ENCODE results near the gene PTPRN2. TPM values are rescaled to one million over a fixed set of nuclear protein-coding genes. Genes with fewer than 3 reads are reported as not detected.

Gene PTPRN2
- total RNA-seq, 1 experiment from 2014 or later = 0.16 TPM

DNA sequence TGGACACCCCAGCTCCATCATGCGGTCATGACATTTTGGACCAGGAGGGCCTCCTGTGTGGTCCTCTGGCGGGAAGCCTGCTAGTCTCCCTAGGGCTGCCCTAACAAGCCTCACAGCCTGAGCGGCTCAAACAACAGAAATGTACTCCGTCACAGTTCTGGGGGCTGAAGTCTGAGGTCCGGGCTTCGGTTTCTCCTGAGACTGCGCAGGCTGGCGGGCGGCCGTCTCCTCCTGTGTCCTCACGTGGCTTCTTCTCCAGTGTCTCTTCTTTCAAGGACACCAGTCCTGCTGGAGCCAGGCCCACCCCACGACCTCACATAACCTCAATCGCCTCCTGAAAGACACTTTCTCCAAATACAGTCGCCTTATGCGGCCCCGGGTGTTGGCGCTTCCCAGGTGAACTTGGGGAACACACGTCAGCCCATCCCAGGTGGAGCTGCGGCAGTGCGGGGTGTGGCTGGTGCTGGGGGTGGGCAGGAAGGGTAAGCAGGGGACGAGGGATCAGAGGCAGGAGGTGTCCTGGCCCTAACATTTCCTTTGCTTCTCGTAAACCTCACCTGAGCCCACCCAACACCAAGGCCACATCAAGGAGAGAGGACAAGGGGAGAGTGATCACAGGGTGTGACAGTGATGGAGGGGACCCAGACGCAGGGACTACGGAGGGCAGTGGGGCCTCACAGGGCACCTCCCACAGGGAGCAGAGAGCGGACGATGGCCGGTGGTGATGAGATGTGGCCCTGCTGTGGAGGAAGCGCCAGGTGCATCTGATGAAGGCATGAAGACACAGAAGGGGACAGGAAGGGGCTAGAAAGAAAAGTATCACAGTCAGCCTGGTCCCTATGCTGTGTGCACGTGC is 580.6 kb downstream of the PTPRN2 start:
- in situ Hi-C loops (cut with HindIII; ENCODE audit: low pct_unique_long_range_greater_than_20kb, low sequenced_read_pairs) = no loop called here
- no peak for DNase-seq (ENCODE audit: low read depth, low spot score)

DNA sequence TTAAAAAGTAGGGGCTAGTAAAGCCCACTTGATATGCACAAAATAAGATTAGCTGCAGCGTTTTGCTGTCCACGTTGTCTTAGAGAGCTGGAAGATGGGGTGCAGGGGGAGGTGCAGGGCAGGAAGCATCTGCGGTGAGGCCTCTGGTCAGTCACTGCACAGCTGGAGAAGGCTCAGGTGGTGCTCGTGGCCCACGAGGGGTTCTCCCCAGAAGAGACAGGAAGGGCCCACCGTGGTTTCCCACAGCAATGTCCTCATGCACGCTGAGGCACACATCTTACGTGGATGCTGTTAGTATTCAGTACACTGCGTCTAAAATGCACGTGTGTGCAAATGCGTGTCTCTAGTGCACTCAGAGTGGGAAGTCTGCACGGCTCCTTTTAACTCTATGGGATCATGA is 582.1 kb downstream of the PTPRN2 start:
- in situ Hi-C loops (cut with HindIII; ENCODE audit: low pct_unique_long_range_greater_than_20kb, low sequenced_read_pairs) = no loop called here
- no peak for DNase-seq (ENCODE audit: low read depth, low spot score)

- DNase-seq (ENCODE audit: low read depth, low spot score) = no peak
- in situ Hi-C loops (cut with HindIII; ENCODE audit: low pct_unique_long_range_greater_than_20kb, low sequenced_read_pairs) = no loop called here
Observed at GRCh38 chr7:158004123-158004490, 583.5 kb downstream of the PTPRN2 start.

DNA sequence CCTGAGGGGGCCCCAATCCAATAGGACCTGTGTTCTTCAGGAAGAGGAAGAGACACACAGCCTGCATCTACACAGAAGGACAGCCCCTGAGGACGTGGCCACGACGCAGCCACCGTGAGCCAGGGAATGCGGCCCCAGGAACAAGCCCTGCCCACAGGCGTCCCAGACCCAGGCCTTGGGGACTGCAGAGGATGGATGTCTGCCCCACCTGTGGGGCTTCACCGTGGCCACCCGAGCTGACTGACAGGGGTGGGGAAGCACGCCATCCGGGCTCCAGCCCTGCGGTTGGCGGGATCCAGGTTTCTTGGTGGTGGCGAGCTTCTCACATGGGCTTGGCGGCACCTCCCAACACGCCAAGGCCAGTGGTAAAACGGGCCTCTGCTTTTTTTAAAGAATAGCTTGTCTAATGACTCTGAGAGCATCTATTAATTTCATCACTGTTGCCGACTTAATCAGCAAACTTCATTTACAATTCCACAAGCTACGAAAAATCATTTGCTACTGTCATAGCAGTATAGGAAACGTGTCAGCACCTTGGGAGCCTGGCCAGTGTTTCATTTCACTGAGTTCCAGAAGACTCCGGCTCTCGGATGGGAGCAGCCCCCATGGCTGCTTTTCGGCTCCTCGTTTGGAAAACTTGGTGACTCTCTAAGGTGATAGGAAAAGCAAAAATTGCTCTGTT is 584.0 kb downstream of the PTPRN2 start:
- DNase-seq (ENCODE audit: low read depth, low spot score) = no peak
- in situ Hi-C loops (cut with HindIII; ENCODE audit: low pct_unique_long_range_greater_than_20kb, low sequenced_read_pairs) = no loop called here

DNA sequence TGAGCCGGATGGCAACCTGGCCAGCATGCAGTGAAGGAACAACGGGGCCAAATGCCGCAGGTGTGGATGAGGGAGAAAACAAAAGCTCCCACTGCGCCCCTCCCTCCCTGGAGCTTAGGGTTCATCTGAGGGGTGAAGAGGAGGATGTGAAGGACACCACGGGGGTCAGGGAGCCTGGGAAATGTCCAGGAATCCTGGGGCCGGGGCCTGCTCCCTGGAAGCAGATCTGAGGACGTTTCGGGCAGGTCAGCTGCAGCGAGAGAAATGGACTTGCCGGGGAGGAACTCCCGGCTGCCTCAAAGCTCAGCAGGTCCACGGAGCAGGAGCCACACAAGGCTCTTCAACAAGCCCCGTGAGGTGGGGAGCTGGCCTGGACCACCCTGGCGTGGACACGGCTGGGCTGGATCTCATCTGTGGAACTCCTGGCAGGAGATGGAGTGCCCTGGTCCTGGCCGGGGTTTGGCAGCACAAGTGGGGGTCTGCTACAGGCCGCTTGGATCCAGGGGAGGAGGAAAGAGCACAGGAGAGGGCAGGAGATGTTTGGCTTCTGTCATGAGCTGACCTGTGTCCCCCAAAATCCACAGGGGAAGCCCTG is 585.0 kb downstream of the PTPRN2 start:
- in situ Hi-C loops (cut with HindIII; ENCODE audit: low pct_unique_long_range_greater_than_20kb, low sequenced_read_pairs) = no loop called here
- no peak for DNase-seq (ENCODE audit: low read depth, low spot score)

GRCh38 chr7:158001621-158002320 is 585.9 kb downstream of the PTPRN2 start:
- DNase-seq (ENCODE audit: low read depth, low spot score) = peak; percentile 28
- in situ Hi-C loops (cut with HindIII; ENCODE audit: low pct_unique_long_range_greater_than_20kb, low sequenced_read_pairs) = no loop called here

DNA sequence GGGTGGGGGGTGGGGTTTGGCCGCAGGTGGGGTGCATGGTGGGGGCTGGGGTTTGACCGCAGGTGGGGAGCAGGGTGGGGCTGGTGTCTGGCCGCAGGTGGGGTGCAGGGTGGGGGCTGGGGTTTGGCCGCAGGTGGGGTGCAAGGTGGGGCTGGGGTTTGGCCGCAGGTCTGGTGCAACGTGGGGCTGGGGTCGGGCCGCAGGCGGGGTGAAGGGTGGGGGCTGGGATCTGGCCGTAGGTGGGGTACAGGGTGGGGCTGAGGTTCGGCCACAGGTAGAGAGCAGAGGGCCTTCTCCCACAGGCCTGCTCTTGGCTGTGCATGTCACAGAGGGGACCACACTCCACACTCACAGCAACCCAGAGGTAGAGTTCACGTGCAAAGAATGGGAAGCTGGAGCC is 586.6 kb downstream of the PTPRN2 start:
- DNase-seq (ENCODE audit: low read depth, low spot score) = no peak
- in situ Hi-C loops (cut with HindIII; ENCODE audit: low pct_unique_long_range_greater_than_20kb, low sequenced_read_pairs) = no loop called here

DNA sequence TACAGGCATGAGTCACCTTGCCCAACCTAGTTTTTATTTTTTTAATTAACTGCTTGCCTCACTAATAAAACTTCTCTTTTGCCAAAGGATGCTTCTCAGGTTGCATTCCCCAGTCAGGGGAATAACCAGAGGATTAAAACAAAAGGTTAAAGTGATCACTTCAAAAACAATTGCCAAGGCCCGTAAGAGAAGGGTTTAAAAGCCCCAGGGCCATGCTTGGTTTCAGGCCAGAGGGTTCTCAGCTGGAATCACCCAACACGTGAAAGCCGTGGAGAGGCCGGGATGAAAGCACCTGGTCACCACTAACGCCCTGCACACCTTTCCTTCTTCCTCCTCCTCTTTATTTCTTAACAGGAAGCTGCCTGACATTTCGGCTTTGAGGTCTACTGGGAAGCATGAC is 587.5 kb downstream of the PTPRN2 start:
- DNase-seq (ENCODE audit: low read depth, low spot score) = no peak
- in situ Hi-C loops (cut with HindIII; ENCODE audit: low pct_unique_long_range_greater_than_20kb, low sequenced_read_pairs) = no loop called here

- no peak for DNase-seq (ENCODE audit: low read depth, low spot score)
- in situ Hi-C loops (cut with HindIII; ENCODE audit: low pct_unique_long_range_greater_than_20kb, low sequenced_read_pairs) = no loop called here
Observed at GRCh38 chr7:157998884-157999552, 588.6 kb downstream of the PTPRN2 start.

DNA sequence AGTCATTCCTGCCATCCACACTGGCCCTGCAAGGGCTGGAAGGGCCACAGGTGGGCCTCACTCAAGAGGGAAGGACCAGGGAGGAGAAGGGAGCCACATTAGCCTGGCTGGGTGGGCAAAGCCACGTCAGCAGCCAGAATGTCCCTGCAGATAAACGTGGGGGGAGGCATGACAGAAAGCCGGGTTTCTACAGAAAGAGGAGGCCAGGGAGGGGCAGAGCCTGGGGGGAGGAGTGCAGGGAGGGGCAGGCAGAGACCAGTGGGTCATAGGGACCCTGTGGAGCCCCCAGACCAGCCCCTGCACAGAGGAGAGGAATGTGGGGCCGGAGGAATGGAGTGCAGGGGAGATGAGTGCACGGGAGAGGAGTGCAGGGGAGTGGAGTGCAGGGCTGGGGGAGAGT is 590.2 kb downstream of the PTPRN2 start:
- no peak for DNase-seq (ENCODE audit: low read depth, low spot score)
- in situ Hi-C loops (cut with HindIII; ENCODE audit: low pct_unique_long_range_greater_than_20kb, low sequenced_read_pairs) = no loop called here

DNA sequence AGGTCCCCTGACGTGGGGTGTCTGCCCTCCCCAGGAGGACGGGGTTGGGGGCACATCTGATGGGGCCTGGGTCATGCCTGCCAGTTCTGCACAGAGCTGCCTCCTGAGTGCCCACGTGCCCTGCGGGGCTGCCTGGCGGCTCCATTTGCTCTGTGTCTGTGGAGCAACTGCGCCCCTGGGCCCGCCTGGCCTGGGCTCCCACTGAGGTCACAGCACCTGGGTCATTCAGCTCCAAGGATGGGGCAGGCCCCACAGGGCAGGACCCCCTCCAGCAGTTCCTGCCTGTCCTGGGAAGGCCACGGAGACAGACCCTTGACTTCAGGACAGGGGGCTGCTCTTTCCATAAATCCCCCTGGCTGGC is 590.6 kb downstream of the PTPRN2 start:
- DNase-seq (ENCODE audit: low read depth, low spot score) = no peak
- in situ Hi-C loops (cut with HindIII; ENCODE audit: low pct_unique_long_range_greater_than_20kb, low sequenced_read_pairs) = no loop called here

- in situ Hi-C loops (cut with HindIII; ENCODE audit: low pct_unique_long_range_greater_than_20kb, low sequenced_read_pairs) = no loop called here
- DNase-seq (ENCODE audit: low read depth, low spot score) = peak; percentile 59
Observed at GRCh38 chr7:157996359-157997079, 591.1 kb downstream of the PTPRN2 start.

DNA sequence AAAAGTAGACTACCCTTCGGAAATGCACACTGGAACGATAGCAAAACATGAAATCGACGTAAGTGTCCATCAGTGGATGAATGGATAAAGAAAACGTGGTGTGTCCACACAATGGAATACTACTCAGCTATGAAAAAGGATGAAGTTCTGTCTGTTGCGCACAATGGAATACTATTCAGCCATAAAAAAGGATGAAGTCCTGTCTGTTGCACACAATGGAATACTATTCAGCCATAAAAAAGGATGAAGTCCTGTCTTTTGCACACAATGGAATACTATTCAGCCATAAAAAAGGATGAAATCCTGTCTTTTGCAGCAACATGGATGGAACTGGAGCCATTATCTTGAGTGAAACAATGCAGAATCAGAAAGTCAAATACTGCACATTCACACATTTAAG is 591.8 kb downstream of the PTPRN2 start:
- no peak for DNase-seq (ENCODE audit: low read depth, low spot score)
- in situ Hi-C loops (cut with HindIII; ENCODE audit: low pct_unique_long_range_greater_than_20kb, low sequenced_read_pairs) = no loop called here

DNA sequence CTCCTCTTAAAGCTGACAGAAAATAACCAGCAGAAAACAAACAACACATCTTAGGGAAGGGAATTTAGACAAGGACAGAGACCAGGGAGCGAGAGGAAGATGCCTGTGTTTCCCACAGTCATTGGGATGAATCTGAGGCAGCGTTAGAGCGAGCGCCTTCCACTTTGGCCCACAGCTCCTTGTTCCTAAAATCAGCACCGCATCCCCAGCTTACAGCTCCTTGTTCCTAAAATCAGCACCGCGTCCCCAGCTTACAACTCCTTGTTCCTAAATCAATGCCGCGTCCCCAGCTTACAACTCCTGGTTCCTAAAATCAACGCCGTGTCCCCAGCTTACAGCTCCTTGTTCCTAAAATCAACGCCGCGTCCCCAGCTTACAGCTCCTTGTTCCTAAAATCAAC is 593.3 kb downstream of the PTPRN2 start:
- DNase-seq (ENCODE audit: low read depth, low spot score) = no peak
- in situ Hi-C loops (cut with HindIII; ENCODE audit: low pct_unique_long_range_greater_than_20kb, low sequenced_read_pairs) = no loop called here

- in situ Hi-C loops (cut with HindIII; ENCODE audit: low pct_unique_long_range_greater_than_20kb, low sequenced_read_pairs) = no loop called here
- no peak for DNase-seq (ENCODE audit: low read depth, low spot score)
Observed at GRCh38 chr7:157993406-157994105, 594.1 kb downstream of the PTPRN2 start.

- in situ Hi-C loops (cut with HindIII; ENCODE audit: low pct_unique_long_range_greater_than_20kb, low sequenced_read_pairs) = no loop called here
- DNase-seq (ENCODE audit: low read depth, low spot score) = no peak
Observed at GRCh38 chr7:157992511-157993160, 595.0 kb downstream of the PTPRN2 start.

All from SK-MEL-5 (cell line).